ENCODE results near the gene TEF.
A peak's percentile ranks its signal among the peaks of the same experiment; 100 is the strongest.

Gene TEF

DNA sequence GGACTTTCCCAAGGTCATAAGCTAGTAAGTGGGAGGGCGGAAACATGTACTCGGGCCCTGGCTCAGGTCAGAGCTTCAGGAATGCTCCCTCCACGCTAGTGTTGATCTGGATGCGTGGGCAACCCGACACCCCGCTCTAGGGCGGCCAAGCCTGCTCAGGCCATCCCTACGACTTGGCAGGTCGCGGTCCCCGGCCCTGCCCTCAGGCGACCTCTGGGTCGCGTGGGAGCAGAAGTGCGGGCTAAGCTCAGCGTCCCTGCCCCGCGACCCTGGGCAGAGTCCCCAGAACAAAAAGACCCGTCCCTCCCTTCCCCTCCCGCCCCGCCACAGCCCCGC, 781 bp upstream of the TEF start:
- peak overlapping the region; percentile 54 for H3K4me3 ChIP-seq (ENCODE audit: low read length)
- DNase-seq (ENCODE audit: low read depth): peak; percentile 61
- TF ChIP-seq, protein P1, sequence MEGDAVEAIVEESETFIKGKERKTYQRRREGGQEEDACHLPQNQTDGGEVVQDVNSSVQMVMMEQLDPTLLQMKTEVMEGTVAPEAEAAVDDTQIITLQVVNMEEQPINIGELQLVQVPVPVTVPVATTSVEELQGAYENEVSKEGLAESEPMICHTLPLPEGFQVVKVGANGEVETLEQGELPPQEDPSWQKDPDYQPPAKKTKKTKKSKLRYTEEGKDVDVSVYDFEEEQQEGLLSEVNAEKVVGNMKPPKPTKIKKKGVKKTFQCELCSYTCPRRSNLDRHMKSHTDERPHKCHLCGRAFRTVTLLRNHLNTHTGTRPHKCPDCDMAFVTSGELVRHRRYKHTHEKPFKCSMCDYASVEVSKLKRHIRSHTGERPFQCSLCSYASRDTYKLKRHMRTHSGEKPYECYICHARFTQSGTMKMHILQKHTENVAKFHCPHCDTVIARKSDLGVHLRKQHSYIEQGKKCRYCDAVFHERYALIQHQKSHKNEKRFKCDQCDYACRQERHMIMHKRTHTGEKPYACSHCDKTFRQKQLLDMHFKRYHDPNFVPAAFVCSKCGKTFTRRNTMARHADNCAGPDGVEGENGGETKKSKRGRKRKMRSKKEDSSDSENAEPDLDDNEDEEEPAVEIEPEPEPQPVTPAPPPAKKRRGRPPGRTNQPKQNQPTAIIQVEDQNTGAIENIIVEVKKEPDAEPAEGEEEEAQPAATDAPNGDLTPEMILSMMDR (IDR thresholded peaks at IDR 0.05; ENCODE audit: insufficient read depth, low read depth, low read length, missing control alignments): no peak

- peak; percentile 30 for DNase-seq (ENCODE audit: low read depth)
- TF ChIP-seq, protein P1 (IDR thresholded peaks at IDR 0.05; ENCODE audit: insufficient read depth, low read depth, low read length, missing control alignments): no peak
- H3K4me3 ChIP-seq (ENCODE audit: low read length): peak overlapping the region; percentile 75
These were observed 396 bp downstream of the TEF start for GRCh38 chr22:41382098-41382578.

- TF ChIP-seq, protein P1 (IDR thresholded peaks at IDR 0.05; ENCODE audit: insufficient read depth, low read depth, low read length, missing control alignments): no peak
- peak overlapping the region; percentile 75 for H3K4me3 ChIP-seq (ENCODE audit: low read length)
- no peak for DNase-seq (ENCODE audit: low read depth)
These were observed 868 bp downstream of the TEF start for GRCh38 chr22:41382610-41383009.

DNA sequence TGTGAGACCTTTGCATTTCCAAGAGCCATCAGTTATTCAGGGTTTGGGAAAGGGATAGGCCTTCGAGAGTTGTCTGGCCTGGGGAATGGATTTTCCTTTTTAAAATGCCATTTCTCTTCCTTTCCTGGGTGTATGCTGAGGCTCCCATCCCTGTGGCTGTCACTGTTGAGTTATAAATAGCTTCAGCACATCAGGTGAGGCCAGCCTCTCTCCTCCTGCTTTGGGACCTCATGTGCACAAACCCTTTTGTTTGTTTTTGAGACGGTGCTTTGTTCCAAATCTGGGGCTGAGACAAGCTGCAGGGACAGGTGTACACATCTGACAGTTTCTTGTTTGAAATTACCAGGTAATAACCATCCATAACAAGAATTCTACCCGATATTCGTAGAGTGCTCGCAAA, 1.3 kb downstream of the TEF start:
- DNase-seq (ENCODE audit: low read depth): no peak
- peak overlapping the region; percentile 75 for H3K4me3 ChIP-seq (ENCODE audit: low read length)
- TF ChIP-seq, protein P1 (IDR thresholded peaks at IDR 0.05; ENCODE audit: insufficient read depth, low read depth, low read length, missing control alignments): no peak

DNA sequence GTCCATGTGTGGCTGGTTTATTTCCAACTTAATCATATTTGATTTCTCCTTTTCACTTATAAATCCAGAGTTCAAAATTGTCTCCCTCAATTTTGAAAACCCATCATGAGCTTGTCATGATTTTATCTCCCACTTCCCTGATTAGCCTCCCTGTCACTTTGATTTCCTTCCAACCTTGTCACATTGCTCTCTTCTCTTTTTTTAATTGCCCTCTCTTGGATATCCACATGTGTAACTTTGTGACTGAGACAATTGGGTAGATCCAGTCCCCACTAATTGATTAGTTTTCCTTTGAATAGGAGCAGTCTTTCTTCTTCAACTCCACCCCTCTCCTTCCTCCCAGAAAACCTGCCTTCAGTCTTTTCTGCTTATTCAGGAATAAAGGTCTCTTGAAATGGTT, 2.4 kb downstream of the TEF start:
- TF ChIP-seq, protein P1 (IDR thresholded peaks at IDR 0.05; ENCODE audit: insufficient read depth, low read depth, low read length, missing control alignments): no peak
- no peak overlapping the region for H3K4me3 ChIP-seq (ENCODE audit: low read length)
- DNase-seq (ENCODE audit: low read depth): no peak

DNA sequence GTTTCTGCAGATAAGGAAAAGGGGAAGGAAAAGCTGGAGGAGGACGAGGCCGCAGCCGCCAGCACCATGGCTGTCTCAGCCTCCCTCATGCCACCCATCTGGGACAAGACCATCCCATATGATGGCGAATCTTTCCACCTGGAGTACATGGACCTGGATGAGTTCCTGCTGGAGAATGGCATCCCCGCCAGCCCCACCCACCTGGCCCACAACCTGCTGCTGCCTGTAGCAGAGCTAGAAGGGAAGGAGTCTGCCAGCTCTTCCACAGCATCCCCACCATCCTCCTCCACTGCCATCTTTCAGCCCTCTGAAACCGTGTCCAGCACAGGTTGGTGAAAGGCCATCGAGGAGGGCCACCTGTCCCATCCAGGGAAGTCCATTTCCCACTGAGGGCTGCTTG, 5.6 kb downstream of the TEF start:
- TF ChIP-seq, protein P1 (IDR thresholded peaks at IDR 0.05; ENCODE audit: insufficient read depth, low read depth, low read length, missing control alignments): no peak
- DNase-seq (ENCODE audit: low read depth): no peak
- H3K4me3 ChIP-seq (ENCODE audit: low read length): no peak overlapping the region

GRCh38 chr22:41394012-41394356, 12.2 kb downstream of the TEF start:
- DNase-seq (ENCODE audit: low read depth): no peak
- TF ChIP-seq, protein P1 (IDR thresholded peaks at IDR 0.05; ENCODE audit: insufficient read depth, low read depth, low read length, missing control alignments): no peak
- H3K4me3 ChIP-seq (ENCODE audit: low read length): no peak overlapping the region
